ENCODE data around the gene C1GALT1.
"Not testable (repeated sequence)": the region's sequence is repeated elsewhere in the genome, so short reads cannot be mapped to it uniquely, and the experiment has no call there.

Gene C1GALT1

GRCh38 chr7:7182156-7183060 lies at the start of gene C1GALT1:
Gene C1GALT1 (plus strand): TSS chr7:7182544. CDS start chr7:7234320, 51,776 bp downstream.
- DNase-seq, result peak; percentile 97

- DNase-seq, result no peak
Observed at GRCh38 chr7:7134046-7134445, 48.3 kb upstream of the C1GALT1 start.

- no peak for DNase-seq
Observed at GRCh38 chr7:7135074-7135473, 47.3 kb upstream of the C1GALT1 start.

- DNase-seq, result not testable (repeated sequence)
Observed at GRCh38 chr7:7135924-7136323, 46.4 kb upstream of the C1GALT1 start.

GRCh38 chr7:7136466-7137381 lies 45.6 kb upstream of the C1GALT1 start:
- no peak for DNase-seq

GRCh38 chr7:7138897-7139296 lies 43.4 kb upstream of the C1GALT1 start:
- no peak for DNase-seq

- DNase-seq, result not testable (repeated sequence)
Observed at GRCh38 chr7:7143404-7143803, 38.9 kb upstream of the C1GALT1 start.

- not testable (repeated sequence) for DNase-seq
Observed at GRCh38 chr7:7145151-7145550, 37.2 kb upstream of the C1GALT1 start.

- DNase-seq, result no peak
Observed at GRCh38 chr7:7146837-7147236, 35.5 kb upstream of the C1GALT1 start.

- no peak for DNase-seq
Observed at GRCh38 chr7:7148798-7149481, 33.4 kb upstream of the C1GALT1 start.

GRCh38 chr7:7151285-7151684 lies 31.1 kb upstream of the C1GALT1 start:
- DNase-seq, result no peak

GRCh38 chr7:7151865-7152264 lies 30.5 kb upstream of the C1GALT1 start:
- no peak for DNase-seq

- DNase-seq, result no peak
Observed at GRCh38 chr7:7152315-7152714, 30.0 kb upstream of the C1GALT1 start.

GRCh38 chr7:7154355-7154754 lies 28.0 kb upstream of the C1GALT1 start:
- not testable (repeated sequence) for DNase-seq

GRCh38 chr7:7156663-7157062 lies 25.7 kb upstream of the C1GALT1 start:
- no peak for DNase-seq

GRCh38 chr7:7157177-7157886 lies 25.0 kb upstream of the C1GALT1 start:
- DNase-seq, result peak; percentile 34

- no peak for DNase-seq
Observed at GRCh38 chr7:7157887-7158271, 24.5 kb upstream of the C1GALT1 start.

GRCh38 chr7:7159063-7159658 lies 23.2 kb upstream of the C1GALT1 start:
- DNase-seq, result no peak

- no peak for DNase-seq
Observed at GRCh38 chr7:7164591-7164990, 17.8 kb upstream of the C1GALT1 start.

- DNase-seq, result no peak
Observed at GRCh38 chr7:7165372-7165771, 17.0 kb upstream of the C1GALT1 start.

GRCh38 chr7:7166318-7166717 lies 16.0 kb upstream of the C1GALT1 start:
- DNase-seq, result no peak

GRCh38 chr7:7169296-7169695 lies 13.0 kb upstream of the C1GALT1 start:
- no peak for DNase-seq
